ENCODE data around the gene HMCN1.

Gene HMCN1

DNA sequence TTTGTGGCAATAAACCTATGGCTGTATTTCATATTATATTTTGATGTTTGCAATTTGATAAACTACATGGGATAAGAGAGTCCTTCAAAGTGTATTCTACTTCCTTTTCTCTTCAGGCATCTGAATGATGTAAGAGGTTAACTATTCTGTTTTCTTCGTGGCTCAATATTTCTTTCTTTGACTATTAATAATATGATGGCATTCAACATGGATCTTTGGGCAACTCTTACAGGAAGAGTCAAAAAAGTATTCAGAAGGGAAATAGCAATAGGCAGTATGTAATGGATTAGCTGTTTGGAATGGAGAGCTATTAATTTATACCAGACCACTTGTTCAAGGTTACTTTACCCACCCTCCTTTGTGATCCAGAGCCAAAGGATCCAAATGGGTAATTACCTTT, 74.4 kb downstream of the HMCN1 start:
- no peak for DNase-seq

DNA sequence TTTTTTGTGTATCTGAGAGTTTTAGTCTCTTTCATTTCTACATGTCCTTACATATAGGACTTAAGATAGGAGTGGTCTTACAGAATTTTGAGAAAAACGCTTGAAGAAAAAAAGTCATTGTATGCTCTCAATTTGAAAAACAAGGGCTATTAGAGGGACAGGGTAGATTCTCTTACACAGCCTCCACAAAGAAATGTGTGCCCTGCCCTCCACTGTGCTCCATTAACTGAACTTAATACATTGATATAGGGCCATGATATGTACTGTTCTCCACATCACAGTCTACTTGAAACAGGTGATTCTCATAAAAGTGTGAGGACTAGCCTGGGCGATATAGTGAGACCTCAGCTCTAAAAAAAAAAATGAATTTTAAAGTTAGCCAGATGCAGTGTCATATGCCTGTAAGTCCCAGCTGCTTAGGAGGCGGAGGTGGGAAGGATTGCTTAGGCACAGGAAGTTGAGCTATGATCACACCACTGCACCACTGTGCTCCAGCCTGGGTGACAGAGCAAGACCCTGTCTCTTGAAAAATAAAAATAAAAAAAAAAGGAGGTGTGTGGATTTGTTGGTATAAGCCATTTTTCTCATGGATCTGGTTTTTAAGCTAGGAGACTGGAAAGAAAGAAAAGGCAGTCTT, 77.0 kb downstream of the HMCN1 start:
- no peak for DNase-seq

DNA sequence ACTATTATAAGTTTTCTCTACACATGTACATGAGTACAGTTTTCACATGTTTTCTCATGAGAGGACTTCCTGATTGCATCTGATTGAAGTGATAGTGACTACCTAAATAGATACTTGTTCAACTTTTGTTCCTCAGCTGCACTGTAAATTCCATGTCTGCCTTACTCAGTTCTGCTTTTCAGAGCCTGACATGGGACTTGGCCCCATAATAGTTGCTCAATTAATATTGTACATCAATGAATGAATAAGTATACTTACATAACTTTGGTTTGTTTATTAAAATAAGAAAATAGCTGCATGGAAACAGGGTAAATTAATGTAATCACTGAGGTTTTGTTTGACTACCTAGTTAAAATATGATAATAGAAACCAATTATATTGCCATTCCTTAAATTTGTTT, 78.7 kb downstream of the HMCN1 start:
- DNase-seq, result no peak

DNA sequence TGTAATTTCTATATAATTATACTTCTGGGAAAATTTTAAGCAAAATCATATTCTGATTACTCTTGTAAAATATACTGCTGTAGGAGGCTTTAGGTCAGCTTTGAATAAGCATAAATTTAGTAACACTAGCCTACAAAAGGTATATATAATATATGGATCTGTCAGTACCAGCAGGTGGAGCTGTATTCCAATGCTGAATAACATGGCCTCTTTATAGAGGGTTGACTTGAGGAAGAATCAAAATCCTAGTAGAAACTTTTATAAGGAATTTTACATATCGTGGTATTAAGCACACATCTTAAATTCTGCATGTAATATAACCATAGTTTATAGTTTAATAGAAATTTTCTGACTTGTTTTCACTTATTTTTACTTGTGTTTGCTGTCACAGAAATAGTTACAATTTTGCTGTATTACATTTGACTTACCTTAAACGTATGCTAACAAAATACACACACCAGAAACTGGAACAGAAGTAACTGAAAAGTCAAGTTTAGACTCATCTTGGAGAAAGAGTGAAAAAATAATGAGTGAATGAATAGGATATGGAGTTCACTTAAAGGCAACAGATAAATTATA, 79.3 kb downstream of the HMCN1 start:
- no peak for DNase-seq

DNA sequence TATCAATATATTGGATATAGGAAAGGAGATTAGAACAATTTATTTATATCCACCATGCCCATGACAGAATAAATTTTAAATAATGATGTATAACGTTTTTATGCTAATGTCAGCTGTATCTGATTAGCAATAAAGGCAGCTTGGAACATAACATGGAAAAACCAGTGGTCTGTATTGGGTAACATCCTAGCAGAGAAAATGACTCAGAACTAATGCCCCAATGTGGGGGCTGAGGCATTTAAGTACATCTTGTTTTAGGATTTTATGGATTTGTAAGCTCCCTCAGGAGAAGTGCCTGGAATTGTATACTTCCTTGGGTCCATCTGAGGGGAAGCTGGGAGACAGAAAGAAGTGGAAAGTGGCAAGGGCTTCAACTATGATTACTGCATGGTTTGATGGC, 82.3 kb downstream of the HMCN1 start:
- no peak for DNase-seq

DNA sequence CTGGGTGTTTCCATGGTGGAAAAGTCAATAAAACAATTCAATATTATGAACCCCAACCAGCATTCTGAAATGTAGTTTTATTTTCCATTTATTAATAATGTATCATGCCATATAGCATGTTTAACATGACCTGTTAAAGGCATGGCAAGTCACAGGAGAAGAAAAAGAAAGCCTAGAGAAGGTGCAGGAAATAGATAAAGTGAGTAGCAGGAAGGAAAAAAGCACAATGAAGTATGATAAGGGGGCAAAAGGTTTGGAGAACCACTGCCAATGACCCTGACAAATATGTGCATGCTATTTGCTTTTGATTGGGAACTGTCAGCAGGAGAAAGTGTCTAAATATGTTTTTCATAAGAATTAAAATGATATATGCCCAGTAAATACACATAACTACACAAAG, 85.6 kb downstream of the HMCN1 start:
- DNase-seq, result no peak

DNA sequence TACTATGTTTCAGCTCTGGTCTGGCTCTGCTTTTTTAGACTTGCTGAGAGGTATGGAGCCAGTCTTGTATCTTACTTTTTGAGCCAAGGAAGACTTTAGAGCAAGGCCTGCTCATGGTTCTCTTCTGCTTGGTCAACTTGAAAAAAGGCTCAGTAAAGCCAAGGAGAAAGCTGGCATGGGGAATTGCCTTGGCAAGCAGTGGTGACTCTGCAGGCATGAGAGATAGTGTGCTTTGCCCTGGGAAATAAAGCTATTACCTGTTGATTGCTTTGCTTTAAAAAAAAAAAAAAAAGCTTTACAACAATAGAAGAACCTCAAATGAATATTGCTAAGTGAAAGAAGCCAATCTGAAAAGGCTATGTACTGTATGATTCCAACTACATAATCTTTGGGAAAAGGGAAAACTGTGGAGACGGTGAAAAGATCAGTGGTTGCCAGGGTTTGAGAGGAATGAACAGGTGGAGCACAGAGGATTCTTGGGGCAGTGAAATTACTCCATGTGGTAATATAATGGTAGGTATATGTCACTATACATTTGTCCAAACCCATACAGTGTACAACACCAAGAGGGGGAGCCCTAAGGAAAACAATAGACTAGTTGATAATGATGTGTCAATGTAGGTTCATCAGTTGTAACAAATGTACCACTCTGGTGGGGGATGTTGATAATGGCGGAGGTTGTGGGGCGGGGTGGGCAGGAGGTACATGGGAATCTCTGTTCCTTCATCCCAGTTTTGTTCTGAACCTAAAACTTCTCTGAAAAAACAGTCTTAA, 87.6 kb downstream of the HMCN1 start:
- no peak for DNase-seq

DNA sequence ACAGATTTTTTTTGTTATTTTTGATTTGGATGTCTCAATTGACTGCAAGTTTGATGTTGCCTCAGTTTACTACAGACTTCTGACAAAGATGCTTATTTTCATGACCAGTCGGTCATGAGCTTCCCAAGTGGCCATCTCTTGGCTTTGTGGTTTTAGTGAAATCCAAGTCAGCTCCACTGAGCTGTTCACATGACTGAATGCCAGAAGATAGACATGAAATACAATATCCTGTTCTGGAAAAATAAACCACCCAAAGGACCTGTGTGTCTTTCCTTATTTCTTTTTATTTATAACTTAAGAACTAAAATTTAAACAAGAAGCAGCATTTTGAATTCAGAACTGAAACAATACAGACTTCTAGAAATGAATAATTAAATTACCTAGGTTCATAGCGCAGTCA, 89.3 kb downstream of the HMCN1 start:
- DNase-seq, result no peak

DNA sequence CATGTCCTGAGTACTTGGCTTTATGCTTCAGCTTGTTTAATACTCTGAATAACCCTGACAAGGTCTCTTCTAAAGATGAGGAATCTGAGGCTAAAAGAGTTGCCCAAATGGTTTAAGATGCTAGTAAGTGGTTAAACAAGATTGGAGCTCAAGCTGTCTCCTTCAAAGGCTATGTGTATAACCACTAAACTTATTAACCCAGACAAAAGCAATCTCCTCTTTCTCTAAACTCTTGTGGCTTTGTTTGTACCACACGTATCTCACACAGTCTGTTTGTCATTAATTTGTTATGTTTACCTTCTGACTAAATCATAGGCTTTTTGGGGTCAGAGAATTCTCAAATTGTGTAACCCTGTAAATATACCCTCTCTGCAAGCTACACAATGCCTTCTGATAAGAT, 89.9 kb downstream of the HMCN1 start:
- no peak for DNase-seq

DNA sequence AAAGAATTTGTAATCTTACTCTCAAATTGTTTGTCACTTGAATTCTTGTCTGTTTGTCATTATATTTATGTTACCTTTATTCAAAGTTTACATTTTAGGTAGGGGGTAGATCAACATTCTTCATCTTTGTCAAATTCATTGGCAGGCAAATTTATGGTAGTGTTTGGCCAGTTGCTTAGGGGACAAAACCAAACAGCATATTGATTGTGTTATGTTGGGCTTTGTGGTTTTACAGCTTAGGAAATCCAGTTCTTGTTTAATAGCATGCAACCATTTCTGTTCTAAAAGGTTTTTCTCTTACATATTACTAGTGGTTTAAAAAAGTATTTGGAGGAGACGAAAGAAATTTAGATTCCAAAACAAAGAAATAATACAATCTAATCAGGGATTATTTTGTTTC, 91.4 kb downstream of the HMCN1 start:
- no peak for DNase-seq

DNA sequence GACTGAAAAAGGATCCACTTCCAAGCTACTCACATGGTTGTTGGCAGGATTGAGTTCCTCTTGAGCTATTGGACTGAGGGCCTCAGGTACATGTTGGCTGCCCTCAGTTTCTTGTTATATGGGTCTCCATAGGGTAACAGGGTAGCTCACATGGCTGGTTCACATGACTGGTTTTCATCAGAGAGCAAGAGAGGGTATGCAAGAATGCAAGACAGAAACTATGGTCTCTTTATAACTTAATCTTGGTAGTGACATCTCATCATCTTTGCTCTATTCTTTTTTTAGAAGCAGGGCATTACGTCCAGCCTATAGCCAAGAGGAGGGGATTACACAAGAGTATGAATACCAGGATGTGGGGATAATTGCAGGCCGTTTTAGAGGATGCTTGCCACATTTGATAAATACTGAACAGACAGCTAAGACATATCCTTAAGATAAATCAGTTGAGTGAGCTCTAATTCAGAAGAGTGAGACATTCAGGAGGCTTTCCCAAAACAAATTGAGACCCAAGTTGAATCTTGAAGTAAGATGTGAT, 100.2 kb downstream of the HMCN1 start:
- no peak for DNase-seq

DNA sequence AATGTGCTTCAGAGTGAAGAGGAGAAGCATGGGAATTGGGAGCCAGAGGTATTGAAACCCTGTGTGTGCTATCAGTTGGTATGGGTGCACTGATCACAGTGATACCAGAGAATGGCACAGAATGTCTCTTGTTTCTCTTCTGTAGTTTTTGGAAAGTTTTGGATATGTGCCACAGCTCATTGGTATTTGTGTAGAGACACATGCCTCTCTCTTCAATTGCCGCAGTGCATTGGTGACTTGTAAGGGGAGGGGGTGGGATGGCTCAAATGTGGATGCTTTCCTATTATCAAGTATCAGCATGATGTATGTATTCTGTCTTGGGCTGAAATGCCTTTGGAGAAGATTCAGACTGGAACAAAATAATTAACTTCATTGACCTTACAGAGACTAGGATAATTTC, 101.0 kb downstream of the HMCN1 start:
- no peak for DNase-seq

DNA sequence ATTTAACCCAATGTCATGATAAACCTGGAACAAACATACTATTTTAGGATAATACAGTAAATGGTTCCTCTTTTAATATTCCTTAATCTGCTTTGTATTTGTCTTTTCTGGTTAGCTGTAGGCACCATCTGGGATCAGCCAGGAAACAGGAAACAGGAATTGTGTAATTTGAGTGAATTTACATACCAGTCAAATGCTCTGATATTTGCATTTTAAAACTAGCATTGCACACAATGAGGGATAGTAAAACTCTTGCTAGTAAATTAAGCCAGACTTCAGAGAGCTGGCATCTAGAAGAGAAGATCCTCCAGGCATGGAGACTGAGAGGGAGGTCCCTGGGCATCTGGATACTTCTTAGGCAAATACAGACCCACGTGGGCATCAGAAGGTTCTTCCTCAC, 103.5 kb downstream of the HMCN1 start:
- DNase-seq, result no peak

DNA sequence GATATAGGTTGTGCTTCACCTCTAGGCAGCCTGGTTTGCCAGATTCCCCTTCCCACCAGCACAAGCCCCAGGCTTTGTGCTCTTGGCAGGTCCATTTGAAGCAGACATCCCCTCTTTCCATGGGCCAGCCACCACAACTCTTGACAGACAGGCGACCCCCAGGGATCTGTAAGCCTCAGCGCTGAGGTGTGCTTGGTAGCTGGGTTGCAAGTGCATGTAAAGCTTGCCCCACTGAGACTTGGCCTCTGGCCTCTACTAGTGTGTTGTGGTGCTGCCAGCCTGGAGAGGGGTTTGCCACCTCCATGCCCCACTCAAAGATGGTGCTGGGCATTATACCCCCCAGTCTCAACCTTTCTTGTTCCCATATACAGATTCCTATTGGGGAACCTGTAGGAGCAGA, 103.9 kb downstream of the HMCN1 start:
- no peak for DNase-seq

DNA sequence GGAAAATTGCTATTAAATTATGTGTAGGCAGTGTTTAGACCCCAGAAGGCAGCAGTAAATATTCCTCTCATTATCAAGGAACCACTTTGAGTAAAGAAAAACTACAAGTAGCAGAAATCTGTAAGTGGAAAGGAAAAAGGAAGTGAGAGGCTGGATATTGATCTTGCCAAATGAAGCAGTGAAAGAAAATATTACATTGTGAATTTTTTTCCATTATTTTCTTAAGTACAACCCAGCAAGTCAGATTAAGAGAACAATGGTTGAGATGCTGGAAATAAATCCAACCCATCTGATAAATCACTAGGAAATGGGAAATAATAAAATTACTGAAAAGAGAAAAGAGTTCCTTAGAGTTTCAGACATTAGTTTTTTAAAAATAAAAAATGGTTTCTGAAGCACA, 106.7 kb downstream of the HMCN1 start:
- DNase-seq, result no peak

DNA sequence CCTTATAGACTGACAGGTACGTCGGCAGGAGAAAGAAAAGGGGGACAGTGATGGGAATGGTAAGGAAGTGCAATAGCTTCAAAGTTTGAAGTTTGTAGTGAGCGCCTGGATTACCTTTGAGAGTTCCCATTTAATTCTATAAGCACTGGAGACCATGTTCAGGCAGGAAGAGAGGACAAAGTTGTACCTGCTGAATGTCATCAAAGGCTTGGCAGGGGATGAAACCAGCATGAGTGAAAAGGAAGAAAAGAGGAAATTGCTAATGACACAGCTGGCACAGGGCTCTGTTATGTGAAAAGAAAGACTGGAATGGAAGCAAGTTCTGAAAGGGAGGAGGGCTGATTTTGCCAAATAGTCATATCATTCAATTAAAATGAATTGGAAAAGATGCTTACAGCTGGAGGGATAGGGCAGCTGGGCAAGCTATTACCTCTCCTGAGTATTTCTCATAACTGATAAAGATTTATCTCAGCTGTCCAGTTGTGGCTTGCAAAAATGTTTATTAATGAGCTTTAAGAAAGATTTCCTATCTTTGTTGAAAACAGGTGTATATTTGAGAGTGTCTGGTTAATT, 109.2 kb downstream of the HMCN1 start:
- no peak for DNase-seq

DNA sequence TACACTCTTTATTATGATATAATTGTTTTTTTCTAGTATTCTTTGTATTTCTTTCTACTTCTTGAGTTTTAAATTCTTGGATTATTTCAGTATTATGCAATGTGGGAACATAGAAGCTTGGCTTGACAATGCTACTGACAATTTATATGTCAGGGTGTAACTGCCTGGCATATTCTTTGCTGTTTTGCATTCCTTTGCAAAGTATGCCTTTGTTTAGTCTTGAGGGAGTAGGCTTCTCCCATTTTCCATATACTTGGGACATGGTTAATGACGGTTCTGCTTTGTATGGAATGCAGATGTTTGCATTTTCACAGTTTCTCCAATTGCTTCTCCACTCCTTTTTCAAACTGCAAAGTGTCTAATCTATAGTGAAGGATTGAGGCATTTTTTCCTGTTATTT, 109.8 kb downstream of the HMCN1 start:
- DNase-seq, result no peak

DNA sequence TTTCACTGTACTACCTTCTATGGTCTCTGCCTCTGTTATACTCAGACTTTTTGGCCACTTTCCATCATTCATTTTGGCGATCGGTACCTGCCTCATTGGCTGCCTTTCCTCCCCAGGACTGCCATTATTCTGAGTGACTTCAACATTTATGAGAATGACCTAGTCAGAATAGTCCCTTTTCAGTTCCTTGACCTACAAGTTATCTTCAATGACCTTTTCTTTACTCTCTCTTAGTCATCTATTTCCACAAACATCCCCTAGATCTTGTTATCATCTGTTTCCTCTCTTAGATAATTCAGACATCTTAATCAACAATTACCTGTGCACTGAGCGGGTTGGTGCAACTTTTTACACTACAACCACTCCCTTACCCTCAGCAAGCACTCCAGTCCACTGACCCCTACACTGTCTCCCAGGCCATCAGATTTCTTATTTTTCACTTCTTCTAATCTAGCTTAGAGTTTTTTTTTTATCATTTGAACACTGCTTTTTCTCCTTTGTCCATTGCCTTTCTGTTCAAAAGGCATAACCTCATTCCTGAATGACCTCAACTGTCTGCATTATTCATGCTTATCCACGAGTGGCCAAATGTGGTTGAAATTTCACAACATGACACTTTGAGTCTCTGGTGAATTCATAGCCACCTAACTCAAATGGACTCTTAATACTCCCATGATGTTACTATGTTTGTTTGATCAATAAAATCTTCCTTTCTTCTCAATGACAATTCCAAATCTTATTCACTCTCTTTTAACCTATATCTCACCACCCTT, 112.7 kb downstream of the HMCN1 start:
- no peak for DNase-seq

DNA sequence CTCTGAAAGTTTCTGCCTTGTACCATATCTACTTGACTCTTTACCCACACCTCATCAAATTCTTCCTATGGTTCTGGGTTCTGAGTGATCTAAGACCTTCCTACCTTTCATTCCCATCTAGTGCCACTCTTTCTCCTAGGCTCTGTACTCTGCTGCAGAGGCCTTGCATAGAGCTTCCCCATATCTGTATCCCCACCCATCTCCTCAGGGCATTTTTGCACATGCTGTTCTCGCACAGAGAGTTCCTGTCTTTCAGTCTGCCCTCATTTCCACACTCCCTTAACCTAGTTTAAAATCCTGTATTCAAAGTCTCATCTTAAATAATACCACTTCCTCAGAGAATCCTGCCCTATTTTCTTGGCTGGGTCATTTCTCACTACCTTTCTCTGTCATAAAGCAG, 114.8 kb downstream of the HMCN1 start:
- no peak for DNase-seq

DNA sequence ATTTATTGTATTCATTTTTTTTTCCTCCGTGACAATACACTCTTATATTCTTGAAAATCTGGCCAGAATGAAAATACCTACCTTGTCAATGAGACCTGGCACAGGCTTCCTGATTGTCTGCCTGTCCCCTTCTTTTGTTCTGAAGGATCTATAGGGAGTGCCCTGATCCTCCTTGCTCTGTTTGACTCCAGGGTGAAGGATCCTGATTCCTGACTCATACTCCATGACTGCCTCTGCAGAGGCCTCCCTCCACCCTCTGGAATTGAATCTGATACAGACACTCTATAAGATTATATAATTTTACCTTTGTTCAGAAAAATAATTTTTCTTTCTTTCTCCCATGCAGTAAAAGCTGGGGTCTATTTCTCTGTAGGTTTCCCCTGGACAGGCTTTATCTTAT, 116.2 kb downstream of the HMCN1 start:
- DNase-seq, result no peak

DNA sequence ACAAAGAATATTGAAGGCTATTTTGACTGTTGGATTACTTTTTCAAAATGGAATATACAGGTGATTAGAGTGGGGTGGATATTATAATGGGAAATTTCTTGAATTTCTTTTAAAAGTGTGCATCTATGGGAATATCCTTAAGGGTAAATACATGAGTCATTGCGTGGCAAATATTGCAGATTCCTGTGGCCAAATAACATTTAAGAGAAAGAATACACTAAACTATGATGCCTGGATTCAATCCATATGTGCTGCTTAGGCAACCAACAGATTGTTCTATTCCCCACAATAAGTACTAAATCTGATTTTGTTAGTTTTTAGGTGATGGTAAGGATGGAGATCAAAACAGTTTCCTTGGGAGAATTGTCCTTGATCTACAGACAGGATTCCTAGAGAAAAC, 119.5 kb downstream of the HMCN1 start:
- DNase-seq, result no peak

DNA sequence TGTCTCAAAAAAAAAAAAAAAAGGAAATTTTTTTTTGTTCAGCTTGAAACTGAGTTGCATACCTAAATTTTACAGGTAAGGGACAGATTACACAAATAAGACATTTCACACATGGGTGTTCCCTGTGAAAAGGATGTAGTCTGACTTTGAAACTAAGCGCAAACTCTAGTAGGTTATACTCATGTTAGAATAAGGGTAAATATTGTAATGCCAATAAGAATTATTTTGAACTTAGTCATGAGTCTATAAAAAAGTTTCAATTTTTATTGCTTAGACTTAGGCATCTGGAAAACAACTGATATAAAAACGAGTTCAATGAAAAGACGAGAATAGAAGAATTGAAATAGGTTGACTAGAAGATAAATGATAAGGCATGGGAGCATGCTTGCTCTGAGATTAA, 122.3 kb downstream of the HMCN1 start:
- DNase-seq, result no peak

DNA sequence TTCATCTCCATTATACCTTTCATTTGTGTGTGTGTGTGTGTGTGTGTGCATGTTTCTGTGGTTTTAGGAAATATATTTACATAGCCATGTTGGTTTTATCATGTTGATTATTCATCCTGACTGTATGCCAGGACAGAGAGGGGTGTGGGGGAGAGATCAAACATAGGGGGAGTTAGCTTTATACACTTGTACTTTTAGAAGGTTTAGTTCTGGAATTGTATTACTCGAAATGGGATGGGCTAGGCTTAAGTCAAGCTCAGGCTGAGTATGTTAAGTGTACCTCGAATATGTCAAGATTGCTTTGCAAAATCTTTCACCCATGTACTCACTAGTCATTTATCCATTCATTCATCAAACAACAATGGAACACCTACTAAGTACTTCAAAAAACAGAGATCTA, 123.3 kb downstream of the HMCN1 start:
- DNase-seq, result no peak
